Neural crest cell (in vitro differentiated cells): ENCODE results near the gene CHN2. TPM values are rescaled to one million over a fixed set of nuclear protein-coding genes. Genes with fewer than 3 reads are reported as not detected.

Experiments used
- DNase-seq: peaks from one replicate; pipeline ENCODE4 v3.0.0; 2021; ENCODE audit warnings: low read depth, mixed read lengths, low spot score
- H3K27ac Mint-ChIP-seq: one replicate; pipeline ENCODE4 v1.8.0; 2021; ENCODE audit warnings: mild to moderate bottlenecking, mixed read lengths; ENCODE audit not compliant: unreplicated experiment
- H3K27me3 Mint-ChIP-seq: 2 replicates; pipeline ENCODE4 v1.8.0; 2021; ENCODE audit warnings: low read depth, mild to moderate bottlenecking, mixed read lengths
- H3K36me3 Mint-ChIP-seq: 2 replicates; pipeline ENCODE4 v1.8.0; 2021; ENCODE audit warnings: low read depth, mild to moderate bottlenecking, mixed read lengths
- H3K4me1 Mint-ChIP-seq: 2 replicates; pipeline ENCODE4 v1.8.0; 2021; ENCODE audit warnings: mixed read lengths
- H3K4me3 Mint-ChIP-seq: one replicate; pipeline ENCODE4 v1.8.0; 2021; ENCODE audit warnings: mild to moderate bottlenecking, mixed read lengths
- H3K9me3 Mint-ChIP-seq: 2 replicates; pipeline ENCODE4 v1.8.0; 2021; ENCODE audit warnings: mixed read lengths
- CTCF ChIP-seq: fragments of 200-600 bp; sonication (generic); conservative IDR thresholded peaks from 2 replicates; pipeline ENCODE4 v1.5.0; 2021; ENCODE audit warnings: antibody characterized with exemption, mild to moderate bottlenecking
- total RNA-seq: library from RNA; stranded (reverse); gene quantifications from 2 replicates; pipeline ENCODE4 v1.2.1, GENCODE V29; 2021

CHN2 gene
- total RNA-seq, 1 donor from 2014 or later, result 15.4 TPM

- no peak for DNase-seq
- no peaks in the 10 kb centered on the region for H3K27me3 Mint-ChIP-seq
Observed at GRCh38 chr7:29385214-29385814, 190.7 kb downstream of the CHN2 start.

GRCh38 chr7:29386196-29386765, 191.7 kb downstream of the CHN2 start:
- Mint-ChIP-seq H3K27ac (no peak overlapping the region), H3K27me3 (no peaks in the 10 kb centered on the region), H3K4me3 (no peak overlapping the region), H3K4me1 (peaks cover 7% of the 10 kb centered on the region), H3K36me3 (no peaks in the 10 kb centered on the region), H3K9me3 (no peaks in the 10 kb centered on the region)
- DNase-seq, result no peak
- TF ChIP-seq CTCF, result no peak

More at GRCh38 chr7:29385214-29385814, 190.7 kb downstream of the CHN2 start:
- Mint-ChIP-seq H3K4me3 (no peak overlapping the region), H3K27ac (no peak overlapping the region), H3K4me1 (peaks cover 7% of the 10 kb centered on the region), H3K36me3 (no peaks in the 10 kb centered on the region), H3K9me3 (no peaks in the 10 kb centered on the region)
- TF ChIP-seq CTCF, result no peak

- TF ChIP-seq CTCF, result no peak
- no peaks in the 10 kb centered on the region for H3K4me1 Mint-ChIP-seq
- no peak overlapping the region for H3K4me3 Mint-ChIP-seq
- no peaks in the 10 kb centered on the region for H3K36me3 Mint-ChIP-seq
- H3K27ac Mint-ChIP-seq, result no peak overlapping the region
- H3K27me3 Mint-ChIP-seq, result no peaks in the 10 kb centered on the region
- H3K9me3 Mint-ChIP-seq, result no peaks in the 10 kb centered on the region
- DNase-seq, result no peak
Observed at GRCh38 chr7:29391262-29391661, 196.7 kb downstream of the CHN2 start.

GRCh38 chr7:29394321-29394720, 199.7 kb downstream of the CHN2 start:
- no peaks in the 10 kb centered on the region for H3K27me3 Mint-ChIP-seq
- no peak overlapping the region for H3K4me3 Mint-ChIP-seq
- no peak for TF ChIP-seq CTCF
- H3K27ac Mint-ChIP-seq, result no peak overlapping the region
- no peaks in the 10 kb centered on the region for H3K4me1 Mint-ChIP-seq
- no peaks in the 10 kb centered on the region for H3K9me3 Mint-ChIP-seq
- no peak for DNase-seq
- no peaks in the 10 kb centered on the region for H3K36me3 Mint-ChIP-seq

- H3K36me3 Mint-ChIP-seq, result no peaks in the 10 kb centered on the region
- H3K4me1 Mint-ChIP-seq, result no peaks in the 10 kb centered on the region
- H3K4me3 Mint-ChIP-seq, result no peak overlapping the region
- no peak for DNase-seq
- H3K27me3 Mint-ChIP-seq, result no peaks in the 10 kb centered on the region
- H3K27ac Mint-ChIP-seq, result no peak overlapping the region
- H3K9me3 Mint-ChIP-seq, result no peaks in the 10 kb centered on the region
- no peak for TF ChIP-seq CTCF
Observed at GRCh38 chr7:29396563-29396962, 202.0 kb downstream of the CHN2 start.
